H1 (cell line): ENCODE data around the gene WWC2. TPM values are rescaled to one million over a fixed set of nuclear protein-coding genes. Genes with fewer than 3 reads are reported as not detected.

Source experiments
- CBX5 ChIP-seq: fragments of 300-800, 300-1000 bp; sonication (generic); IDR thresholded peaks from 2 replicates; pipeline ENCODE4 v1.7.1; 2016; ENCODE audit warnings: antibody characterized with exemption, low read length, low read depth
- CREB1 ChIP-seq: IDR thresholded peaks from 2 replicates; pipeline ENCODE4 v1.6.1; 2012; ENCODE audit warnings: inconsistent platforms
- GABPA ChIP-seq: IDR thresholded peaks from 2 replicates; pipeline ENCODE4 v1.6.1; 2011; ENCODE audit warnings: mild to moderate bottlenecking, low read length, moderate library complexity, borderline replicate concordance; ENCODE audit not compliant: insufficient read depth
- JUN ChIP-seq: IDR thresholded peaks from 2 replicates; pipeline ENCODE4 v1.6.1; 2011; ENCODE audit warnings: low read depth, mild to moderate bottlenecking, improper control_type of control experiment, low read length
- JUND ChIP-seq: IDR thresholded peaks from 2 replicates; pipeline ENCODE4 v1.6.1; 2011; ENCODE audit warnings: mild to moderate bottlenecking, improper control_type of control experiment, low read length
- POLR2AphosphoS5 ChIP-seq: IDR thresholded peaks from 2 replicates; pipeline ENCODE4 v1.6.1; 2011; ENCODE audit warnings: low read depth, low read length
- SIRT6 ChIP-seq: IDR thresholded peaks from one replicate; pipeline ENCODE4 v1.7.1; 2012; ENCODE audit warnings: low read length, inconsistent platforms
- polyA plus RNA-seq, 7 experiments: library from polyadenylated mRNA; depleted of rRNA in 3 of 7; stranded (reverse) in 5 of 7; unstranded in 2 of 7; fragments of >200 nt in 5 of 7; fragments of 200-250 nt in 2 of 7; gene quantifications; 1 replicate in 5 of 7; 2 replicates in 1 of 7; 4 replicates in 1 of 7; pipeline versions ENCODE4 v1.2.1 to v1.2.3, GENCODE V29; 2011 to 2013; ENCODE audit warnings: missing spikeins in 2 of 7, mixed read lengths in 2 of 7
- total RNA-seq: library from RNA; stranded (reverse); fragmentation: NEBNext Ultra II Directional; extraction: Animal tissue kit (Norgen Biotek cat#: 25700); gene quantifications from 2 replicates; pipeline ENCODE4 v1.2.1, GENCODE V29; 2021

The WWC2 gene
- total and polyA plus RNA-seq, 2 of the 8 experiments (the other 6 are each of a cell fraction or from before 2014, with no cell fraction given): 17.6 to 135 TPM

- TF ChIP-seq JUND: 0 out of 2 replicates have a peak, but pooled peaks have one; percentile 43
- no peak for TF ChIP-seq JUN
- no peak for TF ChIP-seq CREB1
- TF ChIP-seq CBX5: no peak
- TF ChIP-seq SIRT6: no peak
- TF ChIP-seq GABPA: no peak
- no peak for TF ChIP-seq POLR2AphosphoS5
Observed at GRCh38 chr4:183154701-183155391, 55.8 kb downstream of the WWC2 start (continued).
